ENCODE results near the gene MRPL32. TPM values are rescaled to one million over a fixed set of nuclear protein-coding genes. Genes with fewer than 3 reads are reported as not detected.

Gene MRPL32
- polyA plus RNA-seq, 2 of the 4 experiments (the other 2 are of a cell fraction): 76.0 to 90.4 TPM

GRCh38 chr7:42886893-42887505, 45.2 kb upstream of the MRPL32 start:
- FAIRE-seq: no peak
- Histone ChIP-seq H3K4me2 (peak overlapping the region; percentile 76; the same call in 2 of the 3 replicates), H3K27ac (no peak overlapping the region), H3K4me1 (peaks cover 17% of the 10 kb centered on the region; the same call in 2 of the 3 replicates), H3K4me3 (no peak overlapping the region; the same call in 2 of the 3 replicates), H3K9me3 (no peaks in the 10 kb centered on the region)
- no peak for ATAC-seq
- TF ChIP-seq REST (IDR thresholded peaks at IDR 0.05) (no peak), TFCP2L1 (CRISPR knock-in tag; IDR thresholded peaks at IDR 0.05) (no peak)
- DNase-seq (ENCODE audit: low read depth in 1 of 2, low spot score in 1 of 2): no peak
- ChIA-PET CTCF (interaction anchor here (0.8 to 1.7 kb wide), 9 partner anchors 9 to 946 kb away, joined by 3 to 10 read pairs (median 3); no protein-coding TSS in a partner anchor), POLR2A (interaction anchor here (0.6 kb wide), 1 partner anchor 544 kb away, joined by 3 read pairs; no protein-coding TSS in a partner anchor)

- Histone ChIP-seq H3K4me1 (peaks cover 6% of the 10 kb centered on the region; the same call in 1 of the 3 replicates), H3K4me2 (no peak overlapping the region), H3K9me3 (peaks cover 13% of the 10 kb centered on the region; the same call in 1 of the 3 replicates), H3K27ac (peak overlapping the region in 1 of 2 experiments; percentile 56; a peak in 2 of 6 replicates), H3K4me3 (no peak overlapping the region)
- POLR2A ChIA-PET: no interaction called here
- DNase-seq (ENCODE audit: low read depth in 1 of 2, low spot score in 1 of 2) (no peak), ATAC-seq (no peak), FAIRE-seq (no peak)
- 80% methylated on average over 8 of the region's 9 CpGs for WGBS (ENCODE audit: missing lambda C conversion rate)
- CTCF ChIA-PET: interaction anchor here (0.7 to 1.1 kb wide), 3 partner anchors 13 to 953 kb away, joined by 3 to 5 read pairs (median 4); no protein-coding TSS in a partner anchor
- TF ChIP-seq JUN (IDR thresholded peaks at IDR 0.05): no peak
- TF ChIP-seq, protein P1, sequence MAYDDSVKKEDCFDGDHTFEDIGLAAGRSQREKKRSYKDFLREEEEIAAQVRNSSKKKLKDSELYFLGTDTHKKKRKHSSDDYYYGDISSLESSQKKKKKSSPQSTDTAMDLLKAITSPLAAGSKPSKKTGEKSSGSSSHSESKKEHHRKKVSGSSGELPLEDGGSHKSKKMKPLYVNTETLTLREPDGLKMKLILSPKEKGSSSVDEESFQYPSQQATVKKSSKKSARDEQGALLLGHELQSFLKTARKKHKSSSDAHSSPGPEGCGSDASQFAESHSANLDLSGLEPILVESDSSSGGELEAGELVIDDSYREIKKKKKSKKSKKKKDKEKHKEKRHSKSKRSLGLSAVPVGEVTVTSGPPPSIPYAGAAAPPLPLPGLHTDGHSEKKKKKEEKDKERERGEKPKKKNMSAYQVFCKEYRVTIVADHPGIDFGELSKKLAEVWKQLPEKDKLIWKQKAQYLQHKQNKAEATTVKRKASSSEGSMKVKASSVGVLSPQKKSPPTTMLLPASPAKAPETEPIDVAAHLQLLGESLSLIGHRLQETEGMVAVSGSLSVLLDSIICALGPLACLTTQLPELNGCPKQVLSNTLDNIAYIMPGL (CRISPR knock-in tag; IDR thresholded peaks at IDR 0.05; ENCODE audit: borderline replicate concordance): no peak
- no peak for TF ChIP-seq EHF (CRISPR knock-in tag; IDR thresholded peaks at IDR 0.05)
- TF ChIP-seq FOSB (CRISPR knock-in tag; IDR thresholded peaks at IDR 0.05): no peak
- TF ChIP-seq, protein P2, sequence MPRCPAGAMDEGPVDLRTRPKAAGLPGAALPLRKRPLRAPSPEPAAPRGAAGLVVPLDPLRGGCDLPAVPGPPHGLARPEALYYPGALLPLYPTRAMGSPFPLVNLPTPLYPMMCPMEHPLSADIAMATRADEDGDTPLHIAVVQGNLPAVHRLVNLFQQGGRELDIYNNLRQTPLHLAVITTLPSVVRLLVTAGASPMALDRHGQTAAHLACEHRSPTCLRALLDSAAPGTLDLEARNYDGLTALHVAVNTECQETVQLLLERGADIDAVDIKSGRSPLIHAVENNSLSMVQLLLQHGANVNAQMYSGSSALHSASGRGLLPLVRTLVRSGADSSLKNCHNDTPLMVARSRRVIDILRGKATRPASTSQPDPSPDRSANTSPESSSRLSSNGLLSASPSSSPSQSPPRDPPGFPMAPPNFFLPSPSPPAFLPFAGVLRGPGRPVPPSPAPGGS (IDR thresholded peaks at IDR 0.05): no peak
- no peak for TF ChIP-seq NPAS2 (CRISPR knock-in tag; IDR thresholded peaks at IDR 0.05; ENCODE audit: borderline replicate concordance)
- TF ChIP-seq, protein P3, sequence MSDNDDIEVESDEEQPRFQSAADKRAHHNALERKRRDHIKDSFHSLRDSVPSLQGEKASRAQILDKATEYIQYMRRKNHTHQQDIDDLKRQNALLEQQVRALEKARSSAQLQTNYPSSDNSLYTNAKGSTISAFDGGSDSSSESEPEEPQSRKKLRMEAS (IDR thresholded peaks at IDR 0.05): no peak
- TF ChIP-seq BHLHE40 (IDR thresholded peaks at IDR 0.05; ENCODE audit: low read depth, low read length): no peak
- no peak for TF ChIP-seq RCOR1 (IDR thresholded peaks at IDR 0.05; ENCODE audit: low read depth, low read length)
- TF ChIP-seq NFE2L2 (conservative IDR thresholded peaks at IDR 0.05; ENCODE audit: low read length): no peak
- TF ChIP-seq ZNF302 (CRISPR knock-in tag; IDR thresholded peaks at IDR 0.05): no peak
- no peak for TF ChIP-seq KDM5A (IDR thresholded peaks at IDR 0.05)
- no peak for TF ChIP-seq ZFP36 (IDR thresholded peaks at IDR 0.05; ENCODE audit: borderline replicate concordance, partially characterized antibody)
- no peak for TF ChIP-seq TFCP2L1 (CRISPR knock-in tag; IDR thresholded peaks at IDR 0.05)
- TF ChIP-seq HEYL (CRISPR knock-in tag; IDR thresholded peaks at IDR 0.05): no peak
- TF ChIP-seq HOXB5 (CRISPR knock-in tag; IDR thresholded peaks at IDR 0.05): no peak
- TF ChIP-seq MAZ (IDR thresholded peaks at IDR 0.05; ENCODE audit: borderline replicate concordance, low read depth, low read length): no peak
These were observed 38.6 kb upstream of the MRPL32 start for GRCh38 chr7:42893346-42894240.
